Measurements from ENCODE around the gene C1orf198. TPM values are rescaled to one million over a fixed set of nuclear protein-coding genes. Genes with fewer than 3 reads are reported as not detected.

Gene C1orf198
- total RNA-seq, 1 donor from 2014 or later = 38.8 TPM

DNA sequence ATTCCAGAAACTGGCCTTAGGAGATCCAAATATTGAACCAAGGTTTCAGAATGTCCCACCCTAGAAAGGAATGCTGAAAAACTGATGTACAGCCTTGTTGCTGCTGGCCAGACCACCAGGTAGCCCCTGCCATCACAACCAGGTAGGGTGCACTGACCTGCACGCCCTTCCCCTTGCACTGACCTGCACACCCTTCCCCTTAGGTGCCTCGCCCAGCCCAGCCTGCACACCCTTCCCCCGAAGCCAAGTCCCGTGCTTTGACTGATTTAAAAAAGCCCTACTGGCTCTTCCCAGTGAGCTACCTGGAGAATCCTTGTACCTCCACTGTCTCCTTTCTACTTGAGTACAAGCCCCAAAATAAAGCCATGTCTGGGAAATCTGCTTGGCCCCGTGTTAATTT lies 26.3 kb upstream of the C1orf198 start:
- no peak for DNase-seq (ENCODE audit: extremely low spot score in 2 of 2)
- Histone ChIP-seq H3K36me3 (no peaks in the 10 kb centered on the region), H3K4me1 (no peaks in the 10 kb centered on the region), H3K27me3 (no peaks in the 10 kb centered on the region), H3K9me3 (no peaks in the 10 kb centered on the region), H3K4me3 (no peak overlapping the region), H3K27ac (no peak overlapping the region)
- TF ChIP-seq, protein P1, sequence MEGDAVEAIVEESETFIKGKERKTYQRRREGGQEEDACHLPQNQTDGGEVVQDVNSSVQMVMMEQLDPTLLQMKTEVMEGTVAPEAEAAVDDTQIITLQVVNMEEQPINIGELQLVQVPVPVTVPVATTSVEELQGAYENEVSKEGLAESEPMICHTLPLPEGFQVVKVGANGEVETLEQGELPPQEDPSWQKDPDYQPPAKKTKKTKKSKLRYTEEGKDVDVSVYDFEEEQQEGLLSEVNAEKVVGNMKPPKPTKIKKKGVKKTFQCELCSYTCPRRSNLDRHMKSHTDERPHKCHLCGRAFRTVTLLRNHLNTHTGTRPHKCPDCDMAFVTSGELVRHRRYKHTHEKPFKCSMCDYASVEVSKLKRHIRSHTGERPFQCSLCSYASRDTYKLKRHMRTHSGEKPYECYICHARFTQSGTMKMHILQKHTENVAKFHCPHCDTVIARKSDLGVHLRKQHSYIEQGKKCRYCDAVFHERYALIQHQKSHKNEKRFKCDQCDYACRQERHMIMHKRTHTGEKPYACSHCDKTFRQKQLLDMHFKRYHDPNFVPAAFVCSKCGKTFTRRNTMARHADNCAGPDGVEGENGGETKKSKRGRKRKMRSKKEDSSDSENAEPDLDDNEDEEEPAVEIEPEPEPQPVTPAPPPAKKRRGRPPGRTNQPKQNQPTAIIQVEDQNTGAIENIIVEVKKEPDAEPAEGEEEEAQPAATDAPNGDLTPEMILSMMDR (IDR thresholded peaks at IDR 0.05) = no peak
- TF ChIP-seq POLR2AphosphoS5 (IDR thresholded peaks at IDR 0.05; ENCODE audit: insufficient read depth in 1 of 2, low read depth in 1 of 2) = no peak
- no peak for TF ChIP-seq POLR2A (IDR thresholded peaks at IDR 0.05)
- intact Hi-C loops (cut with DNase I) = no loop called here

DNA sequence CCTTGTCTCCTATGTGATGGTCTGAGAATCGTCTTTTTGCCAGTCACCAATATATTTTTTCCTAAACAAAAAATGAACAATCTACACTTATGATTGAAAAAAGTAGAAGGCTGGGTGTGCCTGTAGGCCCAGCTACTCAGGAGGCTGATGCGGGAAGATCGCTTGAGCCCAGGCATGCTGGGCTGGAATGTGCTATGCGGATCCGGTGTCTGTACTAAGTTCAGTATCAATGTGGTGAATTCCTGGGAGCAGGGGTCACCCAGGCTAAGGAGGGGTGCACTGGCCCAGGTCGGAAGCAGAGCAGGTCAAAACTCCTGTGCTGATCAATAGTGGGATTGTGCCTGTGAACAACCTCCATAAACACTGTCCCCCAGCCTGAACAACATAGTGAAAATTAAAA lies 25.7 kb upstream of the C1orf198 start:
- intact Hi-C loops (cut with DNase I) = no loop called here
- Histone ChIP-seq H3K27me3 (no peaks in the 10 kb centered on the region), H3K4me1 (no peaks in the 10 kb centered on the region), H3K4me3 (no peak overlapping the region), H3K9me3 (no peaks in the 10 kb centered on the region), H3K27ac (no peak overlapping the region), H3K36me3 (no peaks in the 10 kb centered on the region)
- TF ChIP-seq POLR2AphosphoS5 (IDR thresholded peaks at IDR 0.05; ENCODE audit: insufficient read depth in 1 of 2, low read depth in 1 of 2) (no peak), POLR2A (IDR thresholded peaks at IDR 0.05) (no peak)
- TF ChIP-seq, protein P1 (IDR thresholded peaks at IDR 0.05) = no peak
- DNase-seq (ENCODE audit: extremely low spot score in 2 of 2) = no peak

DNA sequence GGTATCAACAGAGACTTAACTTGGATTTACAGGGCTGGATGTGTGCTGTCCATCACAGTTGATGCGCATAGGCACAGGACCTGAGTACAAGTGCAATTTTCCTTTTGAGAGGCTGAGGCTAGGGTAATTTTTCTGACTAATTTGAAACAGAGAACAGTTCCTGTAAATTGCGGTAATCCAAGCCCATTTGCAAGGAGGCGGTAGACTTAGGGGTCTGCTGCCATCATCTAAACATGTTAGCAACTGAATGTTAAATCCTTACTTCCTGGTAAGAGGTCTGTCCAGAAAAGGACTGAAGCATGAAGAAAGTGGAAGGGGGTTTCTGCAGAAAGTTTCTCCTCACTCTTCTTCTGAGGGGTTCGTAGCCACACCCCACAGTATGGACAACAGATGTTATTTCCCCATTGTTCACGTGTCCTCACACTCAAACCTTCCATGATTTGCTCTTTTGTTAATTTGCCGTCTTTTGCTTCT lies 23.7 kb upstream of the C1orf198 start:
- intact Hi-C loops (cut with DNase I) = no loop called here
- TF ChIP-seq, protein P1 (IDR thresholded peaks at IDR 0.05) = no peak
- no peak for TF ChIP-seq POLR2A (IDR thresholded peaks at IDR 0.05)
- TF ChIP-seq POLR2AphosphoS5 (IDR thresholded peaks at IDR 0.05; ENCODE audit: insufficient read depth in 1 of 2, low read depth in 1 of 2) = no peak
- DNase-seq (ENCODE audit: extremely low spot score in 2 of 2) = no peak
- Histone ChIP-seq H3K36me3 (no peaks in the 10 kb centered on the region), H3K4me3 (no peak overlapping the region), H3K4me1 (no peaks in the 10 kb centered on the region), H3K27me3 (no peaks in the 10 kb centered on the region), H3K27ac (no peak overlapping the region), H3K9me3 (no peaks in the 10 kb centered on the region)

DNA sequence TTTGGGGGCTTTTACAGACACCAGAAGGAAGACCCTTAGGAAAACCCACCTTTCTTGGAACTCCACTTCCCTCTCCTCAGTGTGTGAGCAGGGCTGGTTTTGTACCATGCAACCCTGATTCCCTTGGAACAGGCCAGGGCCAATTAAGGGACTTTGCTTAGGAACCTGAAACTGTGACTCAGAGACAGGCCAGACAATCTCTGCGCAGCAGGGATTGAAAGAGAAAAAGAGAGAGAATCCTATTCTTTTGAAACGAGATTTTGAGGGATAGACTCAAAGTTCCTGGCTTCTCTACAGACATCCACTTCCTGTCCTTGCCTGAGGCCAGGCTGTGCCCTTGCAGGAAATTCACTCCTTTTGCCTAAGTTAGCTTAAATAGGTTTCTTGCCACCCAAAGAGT lies 23.1 kb upstream of the C1orf198 start:
- Histone ChIP-seq H3K4me1 (no peaks in the 10 kb centered on the region), H3K27ac (no peak overlapping the region), H3K9me3 (no peaks in the 10 kb centered on the region), H3K27me3 (no peaks in the 10 kb centered on the region), H3K36me3 (no peaks in the 10 kb centered on the region), H3K4me3 (no peak overlapping the region)
- TF ChIP-seq POLR2AphosphoS5 (IDR thresholded peaks at IDR 0.05; ENCODE audit: insufficient read depth in 1 of 2, low read depth in 1 of 2) (no peak), POLR2A (IDR thresholded peaks at IDR 0.05) (no peak)
- TF ChIP-seq, protein P1 (IDR thresholded peaks at IDR 0.05) = no peak
- intact Hi-C loops (cut with DNase I) = no loop called here
- no peak for DNase-seq (ENCODE audit: extremely low spot score in 2 of 2)

DNA sequence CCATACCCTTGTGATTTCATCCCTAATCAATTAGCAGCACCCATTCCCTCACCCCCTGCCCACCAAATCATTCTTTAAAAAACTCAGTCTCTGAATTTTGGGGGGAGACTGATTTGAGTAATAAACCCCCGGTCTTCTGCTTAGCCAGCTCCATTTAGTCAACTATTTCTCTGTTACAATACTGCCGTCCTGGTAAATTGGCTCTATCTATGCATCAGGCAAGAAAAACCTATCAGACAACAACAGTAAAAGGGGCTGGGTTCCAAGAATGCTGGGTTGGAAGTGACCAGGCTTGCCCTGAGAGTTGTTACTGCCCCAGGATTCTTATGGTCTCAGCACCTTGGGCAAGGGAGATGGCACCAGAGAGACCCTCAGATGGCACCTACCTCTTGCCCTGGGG lies 16.3 kb upstream of the C1orf198 start:
- intact Hi-C loops (cut with DNase I) = no loop called here
- Histone ChIP-seq H3K9me3 (no peaks in the 10 kb centered on the region), H3K36me3 (no peaks in the 10 kb centered on the region), H3K27me3 (no peaks in the 10 kb centered on the region), H3K27ac (no peak overlapping the region), H3K4me3 (no peak overlapping the region), H3K4me1 (no peaks in the 10 kb centered on the region)
- DNase-seq (ENCODE audit: extremely low spot score in 2 of 2) = no peak
- no peak for TF ChIP-seq POLR2AphosphoS5 (IDR thresholded peaks at IDR 0.05; ENCODE audit: insufficient read depth in 1 of 2, low read depth in 1 of 2)
- TF ChIP-seq, protein P1 (IDR thresholded peaks at IDR 0.05) = no peak
- TF ChIP-seq POLR2A (IDR thresholded peaks at IDR 0.05) = no peak

All from vagina (tissue), 2 donors.